ENCODE data around the gene MYO1D.
"Not testable (repeated sequence)": the region's sequence is repeated elsewhere in the genome, so short reads cannot be mapped to it uniquely, and the experiment has no call there.

Gene MYO1D

DNA sequence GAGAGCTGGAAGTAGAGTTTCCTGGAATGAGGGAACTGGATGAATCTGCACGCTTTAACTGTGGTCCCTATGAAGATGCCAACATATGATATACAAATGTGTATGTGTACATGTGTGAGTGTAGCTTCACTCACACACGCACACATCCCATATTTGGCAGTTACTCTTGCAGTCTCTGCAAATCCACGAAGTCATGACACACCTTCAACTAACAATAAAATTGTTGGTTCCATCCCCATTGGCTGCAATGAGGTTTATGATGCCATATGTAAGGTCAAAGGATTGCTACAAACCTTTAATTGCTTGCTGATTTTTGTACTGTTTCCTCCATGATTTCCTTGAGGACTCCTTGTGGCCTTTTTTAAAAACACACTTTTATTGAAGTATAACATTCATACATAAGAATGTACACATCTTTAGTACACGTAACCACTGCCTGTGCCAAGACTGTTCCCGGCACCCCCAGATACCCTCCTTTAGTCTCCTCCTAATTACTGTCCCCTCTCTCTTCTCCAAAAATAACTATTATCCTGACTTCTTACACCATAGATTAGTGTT is 22.0 kb downstream of the MYO1D start:
- no peak for DNase-seq (ENCODE audit: low spot score)

DNA sequence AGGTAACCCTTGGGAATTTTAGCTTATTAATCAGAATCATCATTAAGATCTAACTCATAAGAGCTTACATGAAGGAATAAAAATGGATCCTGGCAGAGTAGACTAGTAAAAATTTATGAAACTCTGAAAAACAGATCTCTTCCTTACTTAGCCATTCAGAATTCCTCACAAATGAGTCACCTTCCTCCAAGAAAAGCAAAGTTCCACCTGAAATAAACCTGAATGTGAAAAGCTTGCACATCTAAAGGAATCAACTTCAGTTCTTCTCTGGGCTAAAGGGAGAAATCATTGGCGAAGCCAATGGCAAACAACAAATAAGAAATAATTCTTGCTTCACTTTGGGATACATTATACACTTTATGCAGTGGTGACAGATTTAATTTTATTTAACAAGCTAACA is 22.7 kb downstream of the MYO1D start:
- no peak for DNase-seq (ENCODE audit: low spot score)

- DNase-seq (ENCODE audit: low spot score), result no peak
Observed at GRCh38 chr17:32852811-32853210, 24.1 kb downstream of the MYO1D start.

- DNase-seq (ENCODE audit: low spot score), result no peak
Observed at GRCh38 chr17:32849879-32850278, 27.0 kb downstream of the MYO1D start.

- no peak for DNase-seq (ENCODE audit: low spot score)
Observed at GRCh38 chr17:32847977-32848376, 28.9 kb downstream of the MYO1D start.

GRCh38 chr17:32846143-32846542 is 30.8 kb downstream of the MYO1D start:
- DNase-seq (ENCODE audit: low spot score), result no peak

- DNase-seq (ENCODE audit: low spot score), result no peak
Observed at GRCh38 chr17:32840241-32840640, 36.7 kb downstream of the MYO1D start.

DNA sequence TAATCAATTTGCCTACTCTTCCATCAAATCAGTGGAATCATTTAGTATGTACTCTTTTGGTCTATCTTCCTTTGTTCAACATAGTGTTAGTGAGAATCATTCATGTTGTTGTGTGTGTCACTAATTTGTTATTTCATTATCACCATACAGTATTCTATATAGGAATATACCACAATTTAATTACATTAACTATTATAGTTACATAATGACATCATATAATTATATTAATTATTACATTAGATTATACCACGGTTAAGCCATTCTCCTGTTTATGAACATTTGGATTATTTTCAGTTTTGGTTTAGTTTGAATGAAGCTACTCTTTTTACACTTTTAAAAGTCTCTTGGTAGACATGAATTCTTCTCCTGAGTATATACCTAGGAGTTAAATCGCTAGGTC is 40.4 kb downstream of the MYO1D start:
- DNase-seq (ENCODE audit: low spot score), result no peak

GRCh38 chr17:32835291-32835761 is 41.6 kb downstream of the MYO1D start:
- no peak for DNase-seq (ENCODE audit: low spot score)

DNA sequence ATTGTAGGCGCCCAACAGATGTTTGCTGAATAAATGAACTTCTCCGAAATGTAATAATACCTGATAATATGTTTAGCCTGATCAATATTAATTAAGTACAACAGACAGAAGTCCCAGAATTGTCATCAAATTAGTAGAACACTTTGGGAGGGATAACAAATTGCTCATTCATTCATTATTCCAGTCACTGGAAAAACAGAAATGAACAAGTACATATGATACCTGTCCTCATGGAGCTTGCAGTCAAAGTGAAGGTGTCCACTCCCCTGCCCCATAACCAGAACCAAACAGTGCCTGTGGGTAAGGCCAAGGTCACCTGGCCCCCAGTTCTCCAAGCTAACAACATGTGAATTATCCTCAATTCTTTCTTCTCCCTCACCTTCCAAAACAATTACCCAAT is 42.8 kb downstream of the MYO1D start:
- no peak for DNase-seq (ENCODE audit: low spot score)

GRCh38 chr17:32833526-32833925 is 43.4 kb downstream of the MYO1D start:
- DNase-seq (ENCODE audit: low spot score), result no peak

DNA sequence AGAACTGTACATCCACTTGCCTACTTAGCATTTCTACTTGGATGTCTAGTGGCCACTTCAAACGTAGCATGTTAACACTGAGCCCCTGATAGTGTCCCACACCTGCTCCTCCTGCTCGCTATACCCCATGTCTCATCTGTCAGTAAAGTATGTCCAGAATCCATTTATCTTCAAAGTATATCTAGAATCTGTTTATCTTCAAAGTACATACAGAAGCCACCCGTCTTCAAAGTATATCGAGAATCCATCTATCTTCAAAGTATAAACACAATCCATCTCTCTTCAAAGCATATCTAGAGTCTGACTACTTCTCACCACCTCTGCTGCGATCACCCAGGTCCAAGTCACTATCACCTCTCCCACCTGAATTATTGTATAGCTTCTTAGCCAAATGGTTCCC is 43.8 kb downstream of the MYO1D start:
- no peak for DNase-seq (ENCODE audit: low spot score)

GRCh38 chr17:32831627-32832243 is 45.2 kb downstream of the MYO1D start:
- DNase-seq (ENCODE audit: low spot score), result no peak

DNA sequence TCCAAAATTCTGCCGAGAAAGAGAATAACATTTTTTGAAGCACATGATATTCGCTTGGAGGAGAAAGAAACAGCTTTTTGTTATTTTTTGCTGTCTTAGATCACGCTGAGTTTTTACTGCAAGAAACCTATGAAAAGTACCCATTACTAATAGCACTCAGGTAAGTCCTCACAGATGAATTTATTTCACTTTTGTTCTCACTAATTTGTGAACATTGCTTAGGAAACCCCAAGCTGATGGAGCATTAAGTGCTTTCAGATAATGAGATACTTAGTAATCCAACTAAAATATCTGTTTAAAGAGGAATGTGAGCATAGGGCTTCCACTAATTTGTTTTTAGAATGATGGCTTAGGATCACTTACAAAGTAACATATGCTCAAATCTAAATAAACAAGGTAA is 45.7 kb downstream of the MYO1D start:
- no peak for DNase-seq (ENCODE audit: low spot score)

DNA sequence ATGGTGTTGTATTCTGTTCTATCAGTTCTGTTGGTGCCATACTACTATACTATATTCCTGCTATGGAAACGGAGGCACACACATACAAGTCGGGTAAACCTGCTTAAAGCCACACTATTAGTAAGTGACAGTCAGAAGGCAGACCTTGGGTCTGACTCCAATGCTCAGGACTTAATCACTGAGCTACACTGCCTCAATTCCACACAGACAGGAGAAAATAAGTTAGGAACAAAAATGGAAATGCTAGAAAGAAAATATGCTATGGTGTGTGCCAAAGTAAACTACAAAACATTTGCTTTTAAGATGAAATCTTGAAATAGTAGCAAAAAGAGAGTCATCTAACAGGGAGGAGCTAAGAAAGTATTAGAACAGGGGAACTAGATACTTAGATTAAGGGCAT is 48.1 kb downstream of the MYO1D start:
- no peak for DNase-seq (ENCODE audit: low spot score)

- no peak for DNase-seq (ENCODE audit: low spot score)
Observed at GRCh38 chr17:32827227-32827626, 49.7 kb downstream of the MYO1D start.

- no peak for DNase-seq (ENCODE audit: low spot score)
Observed at GRCh38 chr17:32826076-32826475, 50.8 kb downstream of the MYO1D start.

- DNase-seq (ENCODE audit: low spot score), result no peak
Observed at GRCh38 chr17:32824334-32824733, 52.6 kb downstream of the MYO1D start.

DNA sequence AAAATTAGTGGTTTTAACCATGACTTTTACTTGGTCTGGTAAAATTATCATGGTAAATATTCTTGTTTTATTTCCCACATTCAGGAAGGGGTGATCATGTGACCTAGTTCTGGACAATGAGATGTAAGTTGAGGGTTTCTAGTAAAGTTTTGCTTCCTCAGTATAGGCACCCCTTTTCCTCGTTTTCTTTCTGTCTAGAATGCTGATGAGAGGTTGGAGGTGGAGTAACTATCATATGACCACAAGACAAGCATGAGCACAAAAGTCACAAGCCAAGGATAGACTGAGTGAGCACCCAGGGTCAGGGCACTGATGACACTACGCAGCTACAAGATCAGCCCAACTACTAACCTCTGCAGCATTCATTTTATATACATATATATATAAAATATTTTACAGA is 53.9 kb downstream of the MYO1D start:
- DNase-seq (ENCODE audit: low spot score), result no peak

- not testable (repeated sequence) for DNase-seq (ENCODE audit: low spot score)
Observed at GRCh38 chr17:32821987-32822934, 54.7 kb downstream of the MYO1D start.

- DNase-seq (ENCODE audit: low spot score), result no peak
Observed at GRCh38 chr17:32820440-32820839, 56.5 kb downstream of the MYO1D start.

DNA sequence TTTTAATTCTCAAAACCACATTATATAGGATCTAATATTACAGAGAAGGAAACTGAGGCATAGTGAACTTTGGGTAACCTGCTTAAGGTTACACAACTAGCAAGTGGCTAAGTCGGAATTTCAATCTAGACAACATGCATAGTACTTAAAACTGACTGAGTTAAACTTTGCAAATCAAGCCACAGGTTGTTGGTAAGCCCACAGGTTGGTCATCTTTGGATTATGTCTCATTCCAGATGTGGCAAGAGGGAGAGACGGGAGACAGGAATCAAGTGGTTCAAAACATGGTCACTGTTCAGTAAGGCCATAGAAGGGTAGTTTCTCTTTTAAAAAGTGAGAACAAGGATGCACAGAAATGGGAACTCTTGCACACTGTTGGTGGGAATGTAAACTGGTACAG is 57.1 kb downstream of the MYO1D start:
- DNase-seq (ENCODE audit: low spot score), result no peak

- no peak for DNase-seq (ENCODE audit: low spot score)
Observed at GRCh38 chr17:32819035-32819434, 57.9 kb downstream of the MYO1D start.
